ENCODE measurements around the gene NT5E.

GRCh38 chr6:85460921-85461797 is 11.3 kb downstream of the NT5E start:
- TF ChIP-seq POLR2A (IDR thresholded peaks at IDR 0.05), result no peak
- TF ChIP-seq, protein P1, sequence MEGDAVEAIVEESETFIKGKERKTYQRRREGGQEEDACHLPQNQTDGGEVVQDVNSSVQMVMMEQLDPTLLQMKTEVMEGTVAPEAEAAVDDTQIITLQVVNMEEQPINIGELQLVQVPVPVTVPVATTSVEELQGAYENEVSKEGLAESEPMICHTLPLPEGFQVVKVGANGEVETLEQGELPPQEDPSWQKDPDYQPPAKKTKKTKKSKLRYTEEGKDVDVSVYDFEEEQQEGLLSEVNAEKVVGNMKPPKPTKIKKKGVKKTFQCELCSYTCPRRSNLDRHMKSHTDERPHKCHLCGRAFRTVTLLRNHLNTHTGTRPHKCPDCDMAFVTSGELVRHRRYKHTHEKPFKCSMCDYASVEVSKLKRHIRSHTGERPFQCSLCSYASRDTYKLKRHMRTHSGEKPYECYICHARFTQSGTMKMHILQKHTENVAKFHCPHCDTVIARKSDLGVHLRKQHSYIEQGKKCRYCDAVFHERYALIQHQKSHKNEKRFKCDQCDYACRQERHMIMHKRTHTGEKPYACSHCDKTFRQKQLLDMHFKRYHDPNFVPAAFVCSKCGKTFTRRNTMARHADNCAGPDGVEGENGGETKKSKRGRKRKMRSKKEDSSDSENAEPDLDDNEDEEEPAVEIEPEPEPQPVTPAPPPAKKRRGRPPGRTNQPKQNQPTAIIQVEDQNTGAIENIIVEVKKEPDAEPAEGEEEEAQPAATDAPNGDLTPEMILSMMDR (IDR thresholded peaks at IDR 0.05), result no peak

Data from prostate gland (tissue), 2 donors.